HCT116 (cell line): ENCODE results near the gene FREM1. TPM values are rescaled to one million over a fixed set of nuclear protein-coding genes. Genes with fewer than 3 reads are reported as not detected.

Source experiments
- ATAC-seq: fragments of 200-7000 bp; cut with Tn5 transposase; 2 replicates; pipeline ENCODE4 v1.9.1; 2020; ENCODE audit warnings: mild to moderate bottlenecking, moderate library complexity
- BruUV-seq: library from RNA; stranded (reverse); fragments of 400-500 nt; replicated peaks from 2 replicates; lab custom pipeline; 2021; lab: Mats Ljungman, UMichigan
- CTCF ChIA-PET: fragments of 300-600 bp; sonication (Branson Sonifier 250); formaldehyde crosslinking; loops from one replicate; lab custom pipeline; 2021; ENCODE audit warnings: antibody characterized with exemption; lab: Charles Lee
- POLR2A ChIA-PET: fragments of 300-600, 350-600 bp; sonication (Branson Sonifier 250); formaldehyde crosslinking; loops from one replicate; lab custom pipeline; 2021; ENCODE audit warnings: antibody characterized with exemption; lab: Charles Lee
- RAD21 ChIA-PET, 2 experiments: fragments of 300-600 bp; sonication (Branson Sonifier 250); formaldehyde crosslinking; loops; one replicate each; lab custom pipeline; 2023; ENCODE audit warnings: low total read pairs in 2 of 2; ENCODE audit not compliant: uncharacterized antibody in 2 of 2, unreplicated experiment in 2 of 2, low non-redundant PET in 1 of 2; lab: Charles Lee
- DNase-seq: peaks from one replicate; pipeline ENCODE4 v3.0.0-alpha.2; 2010; ENCODE audit warnings: low read depth, low spot score
- H2AFZ ChIP-seq: fragments of 200-600 bp; shearing (Covaris generic), sonication (generic); 2 replicates; pipeline ENCODE4 v1.6.1; 2017; ENCODE audit warnings: low read depth, mixed run types, mixed read lengths, antibody characterized with exemption, low read length; ENCODE audit not compliant: poor library complexity, severe bottlenecking
- H3K27ac ChIP-seq: 2 replicates; pipeline ENCODE4 v1.5.1; 2012; ENCODE audit warnings: low read depth, low read length
- H3K27me3 ChIP-seq: fragments of 200-600 bp; sonication (generic); 2 replicates; pipeline ENCODE4 v1.6.1; 2016; ENCODE audit warnings: mixed run types, low read length, mixed read lengths; ENCODE audit not compliant: insufficient read depth
- H3K36me3 ChIP-seq, 2 experiments: fragments of 200-500 bp in 1 of 2; fragments of 200-600 bp in 1 of 2; sonication (Bioruptor generic) in 1 of 2; sonication (generic) in 1 of 2; 2 replicates each; pipeline versions ENCODE4 v1.5.1 to v1.6.1; 2014 to 2016; ENCODE audit warnings: low read length in 2 of 2, inconsistent platforms in 1 of 2, mixed read lengths in 1 of 2, mixed run types in 1 of 2; ENCODE audit not compliant: insufficient read depth in 2 of 2, control insufficient read depth in 1 of 2
- H3K4me1 ChIP-seq, 2 experiments: fragments of 200-600 bp in 1 of 2; sonication (generic) in 1 of 2; 2 replicates each; pipeline versions ENCODE4 v1.5.1 to v1.6.1; 2012 to 2017; ENCODE audit warnings: low read length in 2 of 2, inconsistent platforms in 1 of 2, mild to moderate bottlenecking in 1 of 2, mixed read lengths in 1 of 2, mixed run types in 1 of 2, moderate library complexity in 1 of 2; ENCODE audit not compliant: insufficient read depth in 2 of 2, control insufficient read depth in 1 of 2
- H3K4me2 ChIP-seq: fragments of 200-600 bp; sonication (generic); 2 replicates; pipeline ENCODE4 v1.6.1; 2017; ENCODE audit warnings: mixed run types, low read length, mixed read lengths
- H3K4me3 ChIP-seq, 2 experiments: fragments of 200-600 bp in 1 of 2; sonication (generic) in 1 of 2; replicated peaks in 1 of 2; 2 replicates each; pipeline ENCODE4 v1.5.1; 2011 to 2016; ENCODE audit warnings: low read length in 2 of 2, control low read depth in 1 of 2, low read depth in 1 of 2, mild to moderate bottlenecking in 1 of 2, mixed read lengths in 1 of 2, mixed run types in 1 of 2
- H3K79me2 ChIP-seq: fragments of 200-600 bp; sonication (generic); 2 replicates; pipeline ENCODE4 v1.6.1; 2017; ENCODE audit warnings: mild to moderate bottlenecking, mixed run types, low read length, moderate library complexity, mixed read lengths; ENCODE audit not compliant: insufficient read depth
- H3K9ac ChIP-seq: fragments of 200-600 bp; sonication (generic); 2 replicates; pipeline ENCODE4 v1.6.1; 2016; ENCODE audit warnings: low read length, mixed read lengths
- H3K9me2 ChIP-seq: fragments of 200-600 bp; sonication (generic), shearing (Covaris generic); 2 replicates; pipeline ENCODE4 v1.6.1; 2017; ENCODE audit warnings: mixed run types, mild to moderate bottlenecking, moderate library complexity; ENCODE audit not compliant: insufficient read depth
- H3K9me3 ChIP-seq, 2 experiments: fragments of 200-500 bp in 1 of 2; fragments of 200-600 bp in 1 of 2; sonication (Bioruptor generic) in 1 of 2; sonication (generic) in 1 of 2; 2 replicates each; pipeline ENCODE4 v1.6.1; 2014 to 2017; ENCODE audit warnings: low read length in 2 of 2, mixed read lengths in 2 of 2, inconsistent platforms in 1 of 2, low read depth in 1 of 2, mild to moderate bottlenecking in 1 of 2, mixed run types in 1 of 2, moderate library complexity in 1 of 2; ENCODE audit not compliant: control insufficient read depth in 1 of 2, insufficient read depth in 1 of 2
- H4K20me1 ChIP-seq: fragments of 200-600 bp; sonication (generic), shearing (Covaris generic); 2 replicates; pipeline ENCODE4 v1.6.1; 2017; ENCODE audit warnings: mixed run types, mild to moderate bottlenecking, moderate library complexity; ENCODE audit not compliant: insufficient read depth
- EGR1 ChIP-seq: IDR thresholded peaks from 2 replicates; pipeline ENCODE4 v1.6.1; 2012; ENCODE audit warnings: low read depth
- ELF1 ChIP-seq: IDR thresholded peaks from 2 replicates; pipeline ENCODE4 v1.6.1; 2012; ENCODE audit warnings: low read depth, borderline replicate concordance
- EZH2 ChIP-seq: fragments of 200-600 bp; sonication (generic); IDR thresholded peaks from 2 replicates; pipeline ENCODE4 v1.6.1; 2017; ENCODE audit warnings: antibody characterized with exemption, mixed run types
- JUND ChIP-seq: IDR thresholded peaks from 2 replicates; pipeline ENCODE4 v1.6.1; 2012
- POLR2AphosphoS5 ChIP-seq: IDR thresholded peaks from 2 replicates; pipeline ENCODE4 v1.6.1; 2011; ENCODE audit warnings: mild to moderate bottlenecking, low read depth, low read length, moderate library complexity
- TCF7L2 ChIP-seq: IDR thresholded peaks from 2 replicates; pipeline ENCODE4 v1.7.0; 2011; ENCODE audit warnings: borderline replicate concordance, inconsistent platforms; ENCODE audit not compliant: insufficient read depth, insufficient read length; ENCODE audit errors: extremely low read depth
- YY1 ChIP-seq: IDR thresholded peaks from 2 replicates; pipeline ENCODE4 v1.6.1; 2011; ENCODE audit warnings: low read length, low read depth, moderate library complexity, mild to moderate bottlenecking; ENCODE audit not compliant: insufficient replicate concordance; ENCODE audit errors: extremely low read depth
- ZNF274 ChIP-seq: fragments of 200-500 bp; sonication (Bioruptor generic); IDR thresholded peaks from 2 replicates; pipeline ENCODE4 v1.6.1; 2014; ENCODE audit warnings: mild to moderate bottlenecking, low read depth, low read length, inconsistent platforms
- intact Hi-C: fragments of 100-400 bp; cut with micrococcal nuclease; formaldehyde crosslinking; loops from 2 replicates; pipeline ENCODE4 v1.10.0; 2022
- total RNA-seq: library from RNA; stranded (reverse); gene quantifications from one replicate; pipeline ENCODE4 v1.2.1, GENCODE V29; 2021; ENCODE audit not compliant: unreplicated experiment
- TF ChIP-seq, protein P1 (sequence below): IDR thresholded peaks from 2 replicates; pipeline ENCODE4 v1.6.1; 2012
- TF ChIP-seq, protein P2 (sequence below), 3 experiments: fragments of 200-600 bp in 1 of 3; sonication (generic) in 1 of 3; IDR thresholded peaks in 2 of 3; conservative IDR thresholded peaks in 1 of 3; 2 replicates each; pipeline ENCODE4 v1.5.1; 2012 to 2017; ENCODE audit warnings: low read depth in 2 of 3, low read length in 2 of 3, antibody characterized with exemption in 1 of 3, borderline replicate concordance in 1 of 3, control low read depth in 1 of 3, mild to moderate bottlenecking in 1 of 3, mixed read lengths in 1 of 3, mixed run types in 1 of 3, moderate library complexity in 1 of 3; ENCODE audit not compliant: insufficient read depth in 1 of 3
- TF ChIP-seq, protein P3 (sequence below): IDR thresholded peaks from 2 replicates; pipeline ENCODE4 v1.6.1; 2011; ENCODE audit warnings: mild to moderate bottlenecking, low read length, moderate library complexity; ENCODE audit not compliant: insufficient replicate concordance; ENCODE audit errors: extremely low read depth
- TF ChIP-seq, protein P4 (sequence below): IDR thresholded peaks from 2 replicates; pipeline ENCODE4 v1.6.1; 2012

Gene FREM1
- total RNA-seq, 1 experiment from 2014 or later = 0.12 TPM

DNA sequence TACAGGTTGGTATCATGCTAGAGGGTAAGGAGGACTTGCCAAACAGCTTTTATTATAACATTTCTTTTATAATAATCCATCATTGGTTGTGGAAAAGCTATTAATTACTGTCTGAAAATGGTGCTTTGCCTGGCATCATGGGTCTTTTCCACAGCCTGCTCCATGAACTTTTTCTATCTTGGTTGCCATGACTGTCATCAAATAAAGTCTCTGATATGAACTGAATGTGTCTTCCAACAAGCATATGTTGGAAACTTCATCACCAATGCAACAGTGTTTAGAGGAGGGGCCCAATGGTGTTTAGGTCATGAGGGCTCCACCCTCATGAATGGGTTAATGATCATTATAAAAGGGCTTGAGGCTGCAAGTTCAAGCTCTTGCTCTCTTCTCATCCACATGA, 81.0 kb downstream of the FREM1 start:
- RAD21 ChIA-PET = no interaction called here
- Histone ChIP-seq H3K9me2 (no peaks in the 10 kb centered on the region), H3K4me1 (no peaks in the 10 kb centered on the region), H3K4me2 (no peak overlapping the region), H3K27ac (no peak overlapping the region)
- no TSS peak for BruUV-seq
- TF ChIP-seq, protein P1, sequence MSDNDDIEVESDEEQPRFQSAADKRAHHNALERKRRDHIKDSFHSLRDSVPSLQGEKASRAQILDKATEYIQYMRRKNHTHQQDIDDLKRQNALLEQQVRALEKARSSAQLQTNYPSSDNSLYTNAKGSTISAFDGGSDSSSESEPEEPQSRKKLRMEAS = no peak
- TF ChIP-seq, protein P2, sequence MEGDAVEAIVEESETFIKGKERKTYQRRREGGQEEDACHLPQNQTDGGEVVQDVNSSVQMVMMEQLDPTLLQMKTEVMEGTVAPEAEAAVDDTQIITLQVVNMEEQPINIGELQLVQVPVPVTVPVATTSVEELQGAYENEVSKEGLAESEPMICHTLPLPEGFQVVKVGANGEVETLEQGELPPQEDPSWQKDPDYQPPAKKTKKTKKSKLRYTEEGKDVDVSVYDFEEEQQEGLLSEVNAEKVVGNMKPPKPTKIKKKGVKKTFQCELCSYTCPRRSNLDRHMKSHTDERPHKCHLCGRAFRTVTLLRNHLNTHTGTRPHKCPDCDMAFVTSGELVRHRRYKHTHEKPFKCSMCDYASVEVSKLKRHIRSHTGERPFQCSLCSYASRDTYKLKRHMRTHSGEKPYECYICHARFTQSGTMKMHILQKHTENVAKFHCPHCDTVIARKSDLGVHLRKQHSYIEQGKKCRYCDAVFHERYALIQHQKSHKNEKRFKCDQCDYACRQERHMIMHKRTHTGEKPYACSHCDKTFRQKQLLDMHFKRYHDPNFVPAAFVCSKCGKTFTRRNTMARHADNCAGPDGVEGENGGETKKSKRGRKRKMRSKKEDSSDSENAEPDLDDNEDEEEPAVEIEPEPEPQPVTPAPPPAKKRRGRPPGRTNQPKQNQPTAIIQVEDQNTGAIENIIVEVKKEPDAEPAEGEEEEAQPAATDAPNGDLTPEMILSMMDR (IDR thresholded peaks at IDR 0.05 in 2 of 3, conservative IDR thresholded peaks at IDR 0.05 in 1 of 3; ENCODE audit: borderline replicate concordance in 1 of 3, insufficient read depth in 1 of 3, low read depth in 2 of 3, low read length in 2 of 3) = no peak
- no peak for TF ChIP-seq ZNF274
- no peak for TF ChIP-seq EGR1
- TF ChIP-seq, protein P3, sequence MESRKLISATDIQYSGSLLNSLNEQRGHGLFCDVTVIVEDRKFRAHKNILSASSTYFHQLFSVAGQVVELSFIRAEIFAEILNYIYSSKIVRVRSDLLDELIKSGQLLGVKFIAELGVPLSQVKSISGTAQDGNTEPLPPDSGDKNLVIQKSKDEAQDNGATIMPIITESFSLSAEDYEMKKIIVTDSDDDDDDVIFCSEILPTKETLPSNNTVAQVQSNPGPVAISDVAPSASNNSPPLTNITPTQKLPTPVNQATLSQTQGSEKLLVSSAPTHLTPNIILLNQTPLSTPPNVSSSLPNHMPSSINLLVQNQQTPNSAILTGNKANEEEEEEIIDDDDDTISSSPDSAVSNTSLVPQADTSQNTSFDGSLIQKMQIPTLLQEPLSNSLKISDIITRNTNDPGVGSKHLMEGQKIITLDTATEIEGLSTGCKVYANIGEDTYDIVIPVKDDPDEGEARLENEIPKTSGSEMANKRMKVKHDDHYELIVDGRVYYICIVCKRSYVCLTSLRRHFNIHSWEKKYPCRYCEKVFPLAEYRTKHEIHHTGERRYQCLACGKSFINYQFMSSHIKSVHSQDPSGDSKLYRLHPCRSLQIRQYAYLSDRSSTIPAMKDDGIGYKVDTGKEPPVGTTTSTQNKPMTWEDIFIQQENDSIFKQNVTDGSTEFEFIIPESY = no peak
- TF ChIP-seq, protein P4, sequence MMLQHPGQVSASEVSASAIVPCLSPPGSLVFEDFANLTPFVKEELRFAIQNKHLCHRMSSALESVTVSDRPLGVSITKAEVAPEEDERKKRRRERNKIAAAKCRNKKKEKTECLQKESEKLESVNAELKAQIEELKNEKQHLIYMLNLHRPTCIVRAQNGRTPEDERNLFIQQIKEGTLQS = no peak
- TF ChIP-seq TCF7L2 = no peak
- TF ChIP-seq EZH2 = no peak
- no peak for TF ChIP-seq YY1
- no peak for TF ChIP-seq JUND
- TF ChIP-seq ELF1 = no peak
- no peak for TF ChIP-seq POLR2AphosphoS5
- TF ChIP-seq, all 23 proteins: peak for 0
- Histone ChIP-seq H3K27me3 (peaks cover 10% of the 10 kb centered on the region; the same call in 1 of the 2 replicates), H3K9ac (no peak overlapping the region), H2AFZ (no peak overlapping the region), H3K9me3 (no peaks in the 10 kb centered on the region), H3K36me3 (no peaks in the 10 kb centered on the region), H3K4me3 (no peak overlapping the region), H3K79me2 (no peaks in the 10 kb centered on the region), H4K20me1 (no peaks in the 10 kb centered on the region)
- intact Hi-C loops = no loop called here
- DNase-seq (no peak), ATAC-seq (no peak)
- POLR2A ChIA-PET = no interaction called here
- CTCF ChIA-PET = interaction anchor here (2.4 kb wide), 1 partner anchor 18 kb away, joined by 6 read pairs; no protein-coding TSS in a partner anchor
